Heart right ventricle (tissue), 16 donors: ENCODE measurements around the gene PSKH1. TPM values are rescaled to one million over a fixed set of nuclear protein-coding genes. Genes with fewer than 3 reads are reported as not detected.

Source experiments
- ATAC-seq, 8 donors: fragments of 200-7000 bp; cut with Tn5 transposase; one replicate each; pipeline ENCODE4 v1.9.1; 2020; ENCODE audit warnings: mild to moderate bottlenecking in 8 of 8, moderate library complexity in 8 of 8, moderate number of reproducible peaks in 1 of 8
- DNase-seq, 2 donors: peaks; one replicate each; pipeline ENCODE4 v3.0.0-alpha.2; 2020
- H3K27ac ChIP-seq, 10 donors: fragments of 200-600 bp; sonication (generic) in 2 of 10; one replicate each; pipeline versions ENCODE4 v1.5.0 to v1.8.0; 2020 to 2022; ENCODE audit warnings: mild to moderate bottlenecking in 3 of 10
- H3K27me3 ChIP-seq, 7 donors: fragments of 200-600 bp; one replicate each; pipeline ENCODE4 v1.8.0; 2021 to 2022; ENCODE audit warnings: mild to moderate bottlenecking in 2 of 7
- H3K36me3 ChIP-seq, 9 donors: fragments of 200-600 bp; sonication (generic) in 1 of 9; one replicate each; pipeline versions ENCODE4 v1.5.0 to v1.8.0; 2020 to 2022; ENCODE audit warnings: mild to moderate bottlenecking in 2 of 9
- H3K4me1 ChIP-seq, 9 donors: fragments of 200-600 bp; sonication (generic) in 1 of 9; one replicate each; pipeline versions ENCODE4 v1.5.0 to v1.8.0; 2020 to 2022; ENCODE audit warnings: mild to moderate bottlenecking in 4 of 9
- H3K4me3 ChIP-seq, 10 donors: fragments of 200-600 bp; sonication (generic) in 2 of 10; one replicate each; pipeline versions ENCODE4 v1.5.0 to v1.8.0; 2020 to 2022; ENCODE audit warnings: mild to moderate bottlenecking in 7 of 10, moderate library complexity in 2 of 10
- H3K9me3 ChIP-seq, 11 donors: fragments of 200-600 bp in 10 of 11; sonication (generic) in 2 of 11; one replicate each; pipeline versions ENCODE4 v1.5.0 to v1.8.0; 2013 to 2022; ENCODE audit warnings: mild to moderate bottlenecking in 2 of 11, control low read depth in 1 of 11, moderate library complexity in 1 of 11
- WGBS, 2 donors: extraction: QIAGEN DNeasy Blood & Tissue Kit; methylation state at CpG; one replicate each; pipeline ENCODE4 v1.1.7; 2013; ENCODE audit warnings: inconsistent platforms in 1 of 2; 5-methylcytosine and 5-hydroxymethylcytosine counted together
- intact Hi-C, 10 donors: fragments of 100-400 bp; cut with DNase I; formaldehyde crosslinking; loops; one replicate each; pipeline versions ENCODE4 v1.11.1 to v1.14.2; 2022
- polyA plus RNA-seq, 2 donors: library from polyadenylated mRNA; stranded (reverse); fragments of 200-250 nt; gene quantifications; one replicate each; pipeline ENCODE4 v1.2.3, GENCODE V29; 2013
- total RNA-seq, 10 donors: library from RNA; stranded (reverse); fragmentation: NEBNext Ultra II Directional in 3 of 10; extraction: Animal tissue kit (Norgen Biotek cat#: 25700) in 3 of 10; gene quantifications; one replicate each; pipeline versions ENCODE4 v1.2.1 to v1.2.4, GENCODE V29; 2021 to 2023
- TF ChIP-seq, protein P1 (sequence below), 9 donors: fragments of 200-600 bp; sonication (generic) in 2 of 9; IDR thresholded peaks; one replicate each; pipeline versions ENCODE4 v1.5.0 to v1.8.0; 2021 to 2022; ENCODE audit warnings: antibody characterized with exemption in 9 of 9, mild to moderate bottlenecking in 5 of 9, moderate library complexity in 1 of 9
- donor health status: Arrhythmogenic right ventricular cardiomyopathy.
- donor health status: ischemic (EF 13 %, LVEDD 7.1; RV severe dilation, severe dysfunction).
- donor health status: healthy with polysubstance abuse.
- donor health status: DM: no; HTN: yes; CAD: no.
- donor health status: DM: no; HTN: no; CAD: no.
- donor health status: ischemic (EF 25% LVEDD 6.9; RV normal size, moderate dysfunction).
- donor health status: ischemic (EF 25% LVEDD 5.7; RV mildly dilated, moderate dysfunction).
- donor health status: healthy.
- donor health status: DM: yes; HTN: yes; CAD: no.
- donor health status: Ischemic cardiomyopathy.
- donor health status: ischemic (EF 35%, LVEDD 5.7; RV mildly dilated, moderate dysfunction).
- donor health status: nonischemic (EF 11% LVEDD 7.7; RV severe dilation, severe dysfunction).
- donor health status: DM: yes; HTN: yes; CAD: no.
- donor health status: PGD.
- donor health status: ischemic (EF 29% LVEDD 5.4; RV normal size, mild dysfunction).
- donor health status: nonischemic (EF 23%, LVEDD 6.1; RV moderate dilation, normal function).

Gene PSKH1
- total and polyA plus RNA-seq, 12 donors, result 15.7 to 24.5 (median 20.5) TPM

DNA sequence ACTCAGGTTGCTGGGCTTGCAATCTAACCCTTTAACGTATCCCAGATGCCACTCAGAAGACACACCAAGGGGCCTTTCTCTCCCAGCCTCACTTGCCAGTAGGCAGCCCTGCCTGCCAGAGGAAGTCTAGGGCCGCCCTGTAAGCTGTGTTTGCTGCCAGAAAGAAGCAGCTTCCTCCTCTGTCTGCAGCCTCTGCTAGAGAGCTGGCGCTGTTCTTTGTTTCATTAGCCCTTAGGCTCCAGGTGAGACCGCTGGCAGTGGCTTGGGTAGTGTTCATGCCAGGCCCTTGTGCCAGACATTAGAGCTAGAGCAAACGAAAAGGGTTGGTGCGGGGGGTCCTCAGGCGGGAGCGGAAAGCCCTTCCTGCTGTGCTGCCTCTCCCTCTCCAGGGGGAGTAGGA is 29.7 kb downstream of the PSKH1 start:
- ATAC-seq (no peak), DNase-seq (no peak)
- Histone ChIP-seq H3K27ac (peak overlapping the region in 2 of 10 donors; percentile 4 to 19), H3K4me1 (peaks cover 8 to 92% (median 69%) of the 10 kb centered on the region in 9 donors), H3K36me3 (peaks cover 0 to 43% (median 4%) of the 10 kb centered on the region in 9 donors), H3K4me3 (no peak overlapping the region), H3K27me3 (no peaks in the 10 kb centered on the region), H3K9me3 (no peaks in the 10 kb centered on the region)
- intact Hi-C loops, result loop anchor here in 4 of 10 donors (5.0 to 10.0 kb wide), 3 partner anchors 95 to 250 kb away; no protein-coding TSS in a partner anchor
- TF ChIP-seq, protein P1, sequence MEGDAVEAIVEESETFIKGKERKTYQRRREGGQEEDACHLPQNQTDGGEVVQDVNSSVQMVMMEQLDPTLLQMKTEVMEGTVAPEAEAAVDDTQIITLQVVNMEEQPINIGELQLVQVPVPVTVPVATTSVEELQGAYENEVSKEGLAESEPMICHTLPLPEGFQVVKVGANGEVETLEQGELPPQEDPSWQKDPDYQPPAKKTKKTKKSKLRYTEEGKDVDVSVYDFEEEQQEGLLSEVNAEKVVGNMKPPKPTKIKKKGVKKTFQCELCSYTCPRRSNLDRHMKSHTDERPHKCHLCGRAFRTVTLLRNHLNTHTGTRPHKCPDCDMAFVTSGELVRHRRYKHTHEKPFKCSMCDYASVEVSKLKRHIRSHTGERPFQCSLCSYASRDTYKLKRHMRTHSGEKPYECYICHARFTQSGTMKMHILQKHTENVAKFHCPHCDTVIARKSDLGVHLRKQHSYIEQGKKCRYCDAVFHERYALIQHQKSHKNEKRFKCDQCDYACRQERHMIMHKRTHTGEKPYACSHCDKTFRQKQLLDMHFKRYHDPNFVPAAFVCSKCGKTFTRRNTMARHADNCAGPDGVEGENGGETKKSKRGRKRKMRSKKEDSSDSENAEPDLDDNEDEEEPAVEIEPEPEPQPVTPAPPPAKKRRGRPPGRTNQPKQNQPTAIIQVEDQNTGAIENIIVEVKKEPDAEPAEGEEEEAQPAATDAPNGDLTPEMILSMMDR (IDR thresholded peaks at IDR 0.05), result no peak
- WGBS, 2 donors, result 77 to 79% methylated on average over 8 of the region's 8 CpGs

DNA sequence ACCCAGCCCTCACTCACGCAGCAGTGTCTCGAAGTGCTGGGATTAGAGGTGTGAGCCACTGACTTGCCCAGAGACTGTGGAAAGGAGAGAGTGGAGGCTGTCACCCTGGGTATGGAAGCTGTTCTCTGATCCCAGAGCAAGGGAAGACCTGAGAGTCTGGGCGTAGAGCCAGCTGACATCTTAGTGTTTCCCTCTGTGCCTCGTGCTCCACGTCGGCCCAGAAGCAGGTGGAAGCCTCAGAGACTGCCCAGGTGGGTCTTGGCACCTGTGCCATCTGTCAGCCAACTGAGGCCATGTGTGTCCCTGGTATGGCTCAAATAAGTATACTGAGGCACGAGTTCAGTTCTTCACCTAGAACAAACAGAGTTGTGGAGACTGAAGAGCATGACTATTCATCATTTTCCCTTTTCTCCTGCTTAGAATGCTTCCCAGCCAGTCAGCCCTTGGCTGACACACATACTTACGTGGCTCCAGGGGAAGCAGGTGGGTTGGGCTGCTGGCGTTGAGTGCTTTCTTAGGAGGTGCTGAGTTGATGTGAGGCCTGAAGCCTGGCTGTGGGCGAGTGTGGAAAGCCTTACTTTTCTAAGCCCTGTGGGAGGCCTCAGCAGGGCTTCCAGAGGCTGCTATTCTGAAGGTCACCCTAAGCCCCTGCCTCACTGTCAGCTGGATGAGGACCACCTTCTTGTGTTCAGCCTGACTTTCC is 30.5 kb downstream of the PSKH1 start:
- 40 to 60% methylated on average over 10 of the region's 10 CpGs for WGBS, 2 donors
- Histone ChIP-seq H3K36me3 (peaks cover 0 to 45% (median 5%) of the 10 kb centered on the region in 9 donors), H3K9me3 (no peaks in the 10 kb centered on the region), H3K4me1 (peaks cover 5 to 88% (median 63%) of the 10 kb centered on the region in 9 donors), H3K4me3 (no peak overlapping the region), H3K27ac (peak overlapping the region in 1 of 10 donors; percentile 16), H3K27me3 (no peaks in the 10 kb centered on the region)
- TF ChIP-seq, protein P1 (IDR thresholded peaks at IDR 0.05), result no peak
- DNase-seq (no peak), ATAC-seq (peak in 3 of 8 donors; percentile 6 to 43 (median 35))
- intact Hi-C loops, result loop anchor here in 4 of 10 donors (5.0 to 10.0 kb wide), 3 partner anchors 96 to 251 kb away; no protein-coding TSS in a partner anchor

DNA sequence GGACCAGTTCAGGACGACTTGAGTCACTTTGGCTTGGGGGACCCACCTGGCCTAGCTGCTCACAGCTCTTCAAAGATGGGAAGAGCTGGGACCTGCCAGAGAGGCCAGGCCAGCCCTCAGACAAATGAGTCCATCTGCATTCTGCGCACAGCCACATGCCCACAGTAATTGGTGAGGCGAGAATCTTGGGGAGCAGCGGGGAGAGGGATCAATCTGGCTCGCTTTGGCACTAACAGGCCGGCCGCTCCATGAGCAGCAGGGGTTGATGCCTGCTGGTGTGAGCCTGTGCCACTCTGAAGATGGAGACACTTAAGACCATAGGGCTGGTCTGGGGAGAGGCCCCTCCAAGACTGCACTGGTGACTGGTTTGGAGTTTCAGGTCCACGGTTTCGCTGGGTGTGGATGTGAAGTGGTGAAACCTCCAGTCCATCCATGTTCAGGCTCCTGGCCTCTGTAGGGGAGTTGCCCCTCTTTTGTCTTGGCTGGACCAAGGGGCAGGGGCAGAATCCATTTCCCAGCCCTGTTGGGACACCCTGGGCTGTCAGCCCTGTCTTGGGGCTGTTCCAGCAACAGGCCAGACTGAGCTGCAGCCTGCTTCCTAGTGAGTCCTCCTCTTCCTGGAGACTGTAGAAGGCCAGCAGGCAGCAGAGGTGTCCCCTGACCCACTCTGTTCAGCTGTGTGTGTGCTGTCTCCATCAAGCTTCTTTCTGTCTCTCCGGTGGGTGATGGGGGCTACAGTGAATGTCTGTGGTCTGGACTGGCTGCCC is 31.3 kb downstream of the PSKH1 start:
- Histone ChIP-seq H3K9me3 (no peaks in the 10 kb centered on the region), H3K27ac (no peak overlapping the region), H3K4me3 (no peak overlapping the region), H3K4me1 (peaks cover 5 to 81% (median 58%) of the 10 kb centered on the region in 9 donors), H3K27me3 (no peaks in the 10 kb centered on the region), H3K36me3 (peaks cover 0 to 49% (median 10%) of the 10 kb centered on the region in 9 donors)
- intact Hi-C loops, result loop anchor here in 4 of 10 donors (5.0 to 10.0 kb wide), 3 partner anchors 97 to 252 kb away; no protein-coding TSS in a partner anchor
- ATAC-seq (no peak), DNase-seq (no peak)
- TF ChIP-seq, protein P1 (IDR thresholded peaks at IDR 0.05), result no peak
- 86 to 93% methylated on average over 10 of the region's 10 CpGs for WGBS, 2 donors

DNA sequence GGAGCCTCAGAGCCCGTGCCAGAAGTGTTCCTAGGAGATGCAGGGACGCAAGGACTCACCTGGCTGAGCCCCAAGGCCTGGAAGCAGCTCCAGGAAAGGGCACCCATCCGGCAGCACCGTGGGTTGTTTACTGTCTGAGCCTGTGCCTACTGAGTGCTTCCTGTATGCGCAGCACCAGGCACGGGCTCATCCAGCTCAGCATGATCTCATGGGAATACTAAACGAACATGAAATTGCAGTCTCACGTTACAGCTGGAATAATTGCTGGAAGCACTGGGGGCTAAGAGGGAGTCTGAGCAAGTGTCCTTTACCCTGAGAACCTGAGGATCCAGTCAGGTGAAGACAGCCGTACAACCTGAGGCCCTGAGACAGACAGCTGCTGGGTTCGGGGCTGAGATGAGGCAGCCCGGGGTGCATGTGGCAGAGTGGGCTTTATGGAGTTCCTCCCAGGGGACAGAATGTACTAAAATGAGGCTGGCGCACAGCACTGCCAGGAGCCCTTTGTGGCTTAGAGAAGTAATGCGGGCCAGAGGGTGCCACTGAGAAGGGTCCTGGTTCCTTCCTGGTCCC is 33.2 kb downstream of the PSKH1 start:
- peaks cover 3 to 64% (median 44%) of the 10 kb centered on the region in 9 donors for H3K4me1 ChIP-seq
- WGBS, 2 donors, result 46 to 58% methylated on average over 13 of the region's 13 CpGs
- H3K9me3 ChIP-seq, result no peaks in the 10 kb centered on the region
- TF ChIP-seq, protein P1 (IDR thresholded peaks at IDR 0.05), result no peak
- peaks cover 0 to 65% (median 10%) of the 10 kb centered on the region in 9 donors for H3K36me3 ChIP-seq
- no peak for DNase-seq
- peak in 1 of 8 donors; percentile 8 for ATAC-seq
- peak overlapping the region in 7 of 10 donors; percentile 15 to 58 (median 41) for H3K27ac ChIP-seq
- intact Hi-C loops, result loop anchor here in 8 of 10 donors (5.0 to 10.0 kb wide), 7 partner anchors 39 to 254 kb away; partner anchors contain the start of gene NRN1L (in 6 of the 8)
- H3K4me3 ChIP-seq, result no peak overlapping the region
- H3K27me3 ChIP-seq, result no peaks in the 10 kb centered on the region
